GM21515 (cell line): ENCODE data around the gene TGFBRAP1.
"Not testable (repeated sequence)": the region's sequence is repeated elsewhere in the genome, so short reads cannot be mapped to it uniquely, and the experiment has no call there.

Experiments used
- ATAC-seq: cut with Tn5 transposase; IDR thresholded peaks from one replicate; pipeline ENCODE4 v1.9.1; 2021; ENCODE audit not compliant: unreplicated experiment

The TGFBRAP1 gene

GRCh38 chr2:105361102-105361889 lies 31.8 kb upstream of the TGFBRAP1 start:
- ATAC-seq: no peak

DNA sequence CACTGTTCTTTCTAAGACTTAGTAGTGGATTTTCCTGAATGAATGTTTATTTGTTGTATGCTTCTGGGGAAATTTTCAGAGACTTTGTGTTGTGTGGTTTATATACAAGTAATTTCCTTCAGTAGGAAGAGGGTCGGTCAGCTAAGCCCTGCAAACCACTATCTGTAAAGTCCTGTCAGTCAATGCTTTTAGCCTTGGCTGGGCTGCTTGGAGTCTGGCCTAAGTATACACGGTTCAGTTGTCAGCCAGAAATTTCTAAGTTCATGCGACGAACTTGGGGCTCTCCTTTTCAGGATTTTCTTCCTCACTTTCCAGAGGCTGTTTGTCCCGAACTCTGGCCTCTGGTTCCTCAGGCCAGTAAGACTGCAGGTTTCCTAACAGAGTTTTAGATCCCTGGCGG lies 29.1 kb upstream of the TGFBRAP1 start:
- no peak for ATAC-seq

GRCh38 chr2:105357122-105357521 lies 27.6 kb upstream of the TGFBRAP1 start:
- no peak for ATAC-seq

DNA sequence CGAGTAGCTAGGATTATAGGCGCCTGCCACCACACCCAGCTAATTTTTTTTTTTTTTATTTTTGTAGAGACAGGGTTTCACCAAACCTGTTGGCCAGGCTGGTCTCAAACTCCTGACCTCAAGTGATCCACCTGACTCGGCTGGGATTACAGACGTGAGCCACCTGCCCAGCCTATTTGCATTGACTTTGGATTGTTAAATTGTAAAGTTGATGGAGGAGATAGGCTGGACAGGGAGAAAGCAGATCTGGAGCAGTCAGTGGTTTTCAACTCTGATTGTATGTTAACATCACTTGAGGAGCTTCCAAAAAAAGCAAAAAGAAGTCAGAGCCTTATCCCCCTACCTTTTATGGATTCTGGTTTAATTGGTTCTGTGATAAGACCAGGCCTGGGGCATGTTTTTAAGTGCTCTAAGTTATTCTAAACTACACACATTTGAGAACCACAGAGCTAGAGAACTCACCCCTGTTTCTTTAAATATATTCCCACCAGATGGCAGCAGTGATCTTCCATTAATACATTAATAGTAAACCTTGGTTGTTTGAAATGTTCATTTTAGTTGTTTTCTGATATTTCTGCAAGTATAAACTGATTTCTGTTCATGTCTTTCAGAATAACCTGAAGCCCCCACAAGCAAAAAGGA lies 15.3 kb upstream of the TGFBRAP1 start:
- ATAC-seq: no peak

- ATAC-seq: no peak
These were observed 9.9 kb upstream of the TGFBRAP1 start for GRCh38 chr2:105339414-105339813.

DNA sequence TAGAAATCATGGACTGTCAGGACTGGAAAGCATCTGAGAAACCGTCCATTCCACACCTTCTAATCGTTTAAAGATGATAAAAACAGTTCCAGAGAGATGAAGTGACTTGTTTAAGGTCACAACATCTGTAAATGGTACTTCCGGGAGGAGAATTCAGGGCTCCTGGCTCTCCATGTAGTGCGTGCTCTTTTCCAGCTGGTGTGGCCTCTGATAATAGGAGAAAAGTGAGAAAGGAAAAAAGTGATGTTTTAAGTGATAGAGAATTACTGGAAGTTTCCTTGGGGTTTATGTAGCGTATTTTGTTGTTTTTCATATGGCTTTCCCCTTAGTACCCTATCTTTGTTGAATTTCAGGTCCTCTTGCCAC lies 8.5 kb upstream of the TGFBRAP1 start:
- ATAC-seq: peak; percentile 26

- ATAC-seq: peak; percentile 89
These were observed 7.8 kb upstream of the TGFBRAP1 start, which contains the start of gene C2orf49 for GRCh38 chr2:105337122-105338019. TSS of gene C2orf49 (plus strand) at chr2:105337540. CDS start at chr2:105337588, 48 bp downstream.

- ATAC-seq: no peak
These were observed 7.2 kb upstream of the TGFBRAP1 start for GRCh38 chr2:105336786-105337121.

DNA sequence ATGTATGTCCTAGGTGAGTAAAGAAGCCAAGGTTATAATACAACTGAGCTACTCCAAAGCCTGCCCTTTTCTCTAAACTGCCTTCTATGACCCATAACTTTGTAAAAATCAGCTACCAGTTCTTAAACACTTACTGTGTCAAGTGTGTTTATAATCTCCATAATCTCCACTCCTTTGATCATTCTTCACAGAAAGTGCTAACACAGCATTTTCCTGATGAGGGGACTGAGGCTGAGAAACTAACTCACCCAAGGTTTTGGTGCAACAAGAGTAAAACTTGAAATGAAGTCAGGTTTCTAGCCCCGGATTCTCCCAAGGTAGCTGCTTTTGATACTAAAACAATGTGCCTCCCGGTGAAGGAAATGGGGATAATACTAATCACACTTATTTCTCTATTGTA lies 5.9 kb upstream of the TGFBRAP1 start:
- no peak for ATAC-seq

DNA sequence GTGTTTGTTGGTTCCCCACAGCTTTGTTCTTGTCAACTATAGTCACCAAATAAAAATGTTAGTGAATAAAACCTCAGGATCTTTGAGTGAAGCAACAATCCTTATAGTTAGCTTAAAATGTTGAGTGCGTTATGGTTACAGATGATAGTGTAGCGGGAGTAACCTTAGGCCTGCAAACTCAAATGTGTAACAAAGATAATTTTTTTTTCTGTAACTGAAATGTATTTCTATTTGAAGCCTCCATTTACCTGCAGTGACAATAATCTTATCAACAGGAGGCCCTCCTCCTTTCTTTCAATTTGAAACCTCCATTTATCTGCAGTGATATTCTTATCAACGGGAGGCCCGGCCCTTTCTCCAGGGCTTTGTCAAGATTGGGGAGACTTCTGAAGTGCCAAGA lies 4.7 kb upstream of the TGFBRAP1 start:
- ATAC-seq: no peak

DNA sequence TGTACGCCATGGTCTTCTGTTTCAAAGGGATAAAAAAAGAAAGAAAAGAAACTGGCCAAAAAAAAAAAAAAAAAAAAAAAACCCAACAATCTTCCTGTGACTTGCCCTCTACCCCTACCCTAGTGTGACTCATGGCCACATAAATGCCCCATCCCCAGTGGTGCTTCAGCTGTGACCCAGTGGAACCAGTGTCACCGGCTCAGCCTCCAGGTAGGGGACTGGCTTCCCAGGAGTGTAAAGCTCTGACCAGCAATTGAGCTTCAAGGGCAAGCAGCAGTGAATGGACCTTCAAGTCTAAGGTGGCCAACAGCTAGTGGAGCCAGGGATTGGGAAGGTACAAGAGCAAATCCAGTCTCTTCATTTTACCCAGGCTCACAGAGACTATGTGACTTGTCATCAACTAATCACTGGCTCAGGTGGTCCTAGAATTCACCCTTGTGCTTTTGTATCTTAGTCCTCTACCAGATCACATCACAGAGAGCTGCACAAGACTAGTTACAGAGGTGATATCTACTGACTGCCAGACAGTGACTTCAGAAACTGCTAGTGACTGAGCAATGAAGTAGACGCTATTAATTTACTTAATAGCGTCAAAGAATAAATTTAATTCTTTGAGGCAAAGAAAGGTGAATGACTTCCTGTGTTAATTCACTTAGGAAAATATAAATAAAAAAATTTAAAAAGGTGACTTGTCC lies 1.3 kb upstream of the TGFBRAP1 start:
- no peak for ATAC-seq

DNA sequence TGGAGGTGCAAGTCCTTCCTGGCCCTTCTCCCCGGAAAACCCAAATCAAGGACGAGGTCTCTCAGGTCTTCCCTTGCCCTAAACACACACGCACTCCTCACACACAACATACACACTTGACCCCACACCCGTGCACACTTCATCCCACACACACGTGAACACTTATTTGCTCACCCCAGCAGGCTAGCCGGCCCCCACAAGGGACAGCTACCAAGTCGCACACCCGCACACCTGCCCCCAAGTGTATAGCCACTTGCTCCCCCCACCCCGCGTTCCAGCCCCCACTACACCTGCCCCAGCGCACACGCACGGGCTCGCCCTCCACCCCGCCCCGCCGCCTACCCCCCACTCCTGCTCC lies 359 bp downstream of the TGFBRAP1 start:
- peak; percentile 4 for ATAC-seq

DNA sequence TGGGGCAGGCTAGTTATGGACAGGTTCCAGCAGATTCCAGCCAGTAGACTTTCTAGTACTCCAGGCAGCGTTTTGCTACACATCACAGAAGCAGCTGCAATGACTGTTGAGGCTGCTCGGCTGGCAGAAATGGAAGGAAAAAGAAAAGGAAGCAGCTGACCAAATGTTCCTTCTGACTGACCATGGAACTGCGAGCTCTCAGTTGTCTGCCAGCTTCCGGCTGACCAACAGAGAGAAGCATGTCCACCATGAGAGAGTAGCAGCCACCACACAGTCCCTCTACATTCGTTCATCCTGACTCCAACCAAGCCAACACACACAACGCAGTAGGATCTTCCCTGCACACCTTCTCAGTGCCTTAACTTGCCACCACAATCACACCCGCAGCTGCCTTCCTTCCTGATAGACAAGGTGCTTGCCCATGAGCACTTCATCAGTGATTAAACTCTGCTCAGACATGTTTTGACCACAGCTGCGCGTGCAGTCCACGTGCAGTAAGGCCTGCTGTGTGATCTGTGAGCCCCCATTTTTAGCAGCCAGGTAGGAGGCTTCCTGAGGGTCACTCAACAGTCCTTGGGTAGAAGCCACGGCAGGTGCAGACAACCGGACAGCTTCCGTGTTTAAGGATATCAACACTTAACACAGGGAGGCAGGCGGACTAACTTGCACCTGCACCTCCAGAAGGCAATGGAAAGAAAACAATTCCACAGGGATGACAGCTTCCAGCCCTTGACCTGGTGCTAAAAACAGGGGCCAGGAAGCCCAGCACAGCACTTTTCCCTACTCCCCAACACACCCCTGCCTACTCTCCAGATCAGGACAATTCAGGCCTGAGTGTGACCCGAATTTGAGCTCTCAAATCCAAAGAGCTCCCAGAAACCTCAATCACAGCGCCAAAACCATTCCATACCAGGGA lies 996 bp downstream of the TGFBRAP1 start:
- no peak for ATAC-seq

DNA sequence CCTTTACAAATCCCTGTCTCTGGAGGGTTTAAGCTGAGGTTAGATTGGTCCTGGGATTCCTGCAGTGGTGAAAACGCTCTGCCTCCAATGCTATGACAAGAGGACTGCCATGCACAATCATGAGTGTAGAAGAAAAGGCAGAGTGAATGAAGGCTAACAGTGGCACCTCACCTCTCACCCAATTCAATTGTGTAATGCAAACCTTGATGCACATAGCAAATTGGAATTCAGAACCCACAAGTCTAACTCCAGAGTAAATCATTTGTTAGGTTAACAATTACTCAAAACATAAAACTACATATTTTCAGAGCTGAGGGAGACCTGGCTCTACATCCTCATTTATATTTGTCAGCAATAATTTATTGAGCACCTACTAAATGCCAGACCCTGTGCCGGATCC lies 1.8 kb downstream of the TGFBRAP1 start:
- ATAC-seq: no peak

- not testable (repeated sequence) for ATAC-seq
These were observed 2.3 kb downstream of the TGFBRAP1 start for GRCh38 chr2:105327271-105327670.

- no peak for ATAC-seq
These were observed 4.1 kb downstream of the TGFBRAP1 start for GRCh38 chr2:105325389-105325963.

DNA sequence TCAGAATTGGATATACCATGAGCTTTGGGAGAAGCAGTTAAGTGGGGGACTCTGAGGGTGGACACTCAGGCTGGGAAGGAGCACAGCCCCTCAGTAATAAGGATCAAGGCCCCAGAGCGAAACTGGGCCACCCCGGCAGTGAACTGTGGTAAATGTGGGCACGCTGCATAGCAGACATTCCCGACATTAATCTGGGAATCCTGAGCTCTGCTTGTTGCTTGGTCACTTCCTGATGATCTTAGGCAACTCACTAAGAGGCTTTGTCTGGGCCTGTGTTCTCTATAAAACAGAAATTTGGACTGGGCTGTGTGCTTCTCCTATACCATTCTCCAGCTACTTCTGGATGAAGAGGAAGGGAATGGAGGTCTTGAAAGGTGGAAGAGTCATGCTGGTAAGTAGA lies 4.8 kb downstream of the TGFBRAP1 start:
- ATAC-seq: no peak

DNA sequence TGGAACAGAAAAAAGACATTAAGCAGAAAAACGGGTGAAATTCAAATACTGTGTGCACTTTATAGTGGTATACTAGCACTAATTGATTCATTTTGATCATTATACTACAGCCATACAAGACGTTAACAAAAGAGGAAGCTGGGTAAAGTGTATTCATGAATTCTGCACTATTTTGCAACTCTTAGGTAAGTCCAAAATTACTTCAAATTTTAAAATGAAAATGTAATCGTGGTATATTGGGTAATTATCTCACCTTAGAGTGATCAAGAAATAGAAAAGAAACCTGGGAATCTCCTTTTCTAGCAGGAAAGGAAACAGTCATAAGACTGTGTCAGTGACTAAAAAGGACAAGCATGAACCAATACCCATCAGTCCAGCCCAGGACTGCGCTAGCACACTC lies 5.4 kb downstream of the TGFBRAP1 start:
- no peak for ATAC-seq

- ATAC-seq: no peak
These were observed 6.4 kb downstream of the TGFBRAP1 start for GRCh38 chr2:105323111-105323510.
